H9 (cell line): ENCODE measurements around the gene BSN. TPM values are rescaled to one million over a fixed set of nuclear protein-coding genes. Genes with fewer than 3 reads are reported as not detected.
A peak's percentile ranks its signal among the peaks of the same experiment; 100 is the strongest.

ENCODE experiments used
- DNase-seq: peaks from one replicate; pipeline ENCODE4 v3.0.0-alpha.2; 2017
- H2AFZ ChIP-seq: one replicate; pipeline ENCODE4 v1.6.1; 2013; ENCODE audit warnings: mild to moderate bottlenecking, low read length, control low read depth, moderate library complexity
- H2AK5ac ChIP-seq: 2 replicates; pipeline ENCODE4 v1.6.1; 2013; ENCODE audit warnings: low read length, control low read depth, mixed read lengths; ENCODE audit not compliant: insufficient read length
- H2BK120ac ChIP-seq: one replicate; pipeline ENCODE4 v1.6.1; 2013; ENCODE audit warnings: low read depth, mild to moderate bottlenecking, low read length, control low read depth, inconsistent platforms; ENCODE audit not compliant: poor library complexity, severe bottlenecking
- H2BK12ac ChIP-seq: 2 replicates; pipeline ENCODE4 v1.6.1; 2013; ENCODE audit warnings: low read length, control low read depth, mixed read lengths, low read depth; ENCODE audit not compliant: insufficient read length
- H2BK15ac ChIP-seq: 2 replicates; pipeline ENCODE4 v1.6.1; 2013; ENCODE audit warnings: low read depth, low read length, control low read depth
- H2BK20ac ChIP-seq: one replicate; pipeline ENCODE4 v1.6.1; 2013; ENCODE audit warnings: low read depth, mild to moderate bottlenecking, low read length, control low read depth, inconsistent platforms; ENCODE audit not compliant: poor library complexity, severe bottlenecking
- H2BK5ac ChIP-seq: 2 replicates; pipeline ENCODE4 v1.6.1; 2013; ENCODE audit warnings: low read length, control low read depth, mixed read lengths; ENCODE audit not compliant: insufficient read length
- H3K14ac ChIP-seq: 2 replicates; pipeline ENCODE4 v1.6.1; 2013; ENCODE audit warnings: low read length, control low read depth; ENCODE audit not compliant: insufficient read depth
- H3K18ac ChIP-seq: 2 replicates; pipeline ENCODE4 v1.6.1; 2013; ENCODE audit warnings: low read depth, mild to moderate bottlenecking, mixed read lengths, low read length, control low read depth; ENCODE audit not compliant: insufficient read length
- H3K23ac ChIP-seq: 2 replicates; pipeline ENCODE4 v1.6.1; 2013; ENCODE audit warnings: low read length, control low read depth, mixed read lengths, low read depth; ENCODE audit not compliant: insufficient read length
- H3K23me2 ChIP-seq: 2 replicates; pipeline ENCODE4 v1.6.1; 2013; ENCODE audit warnings: low read depth, mild to moderate bottlenecking, mixed read lengths, low read length, control low read depth; ENCODE audit not compliant: insufficient read length, poor library complexity, severe bottlenecking
- H3K27ac ChIP-seq: 2 replicates; pipeline ENCODE4 v1.5.1; 2013; ENCODE audit warnings: low read length, control low read depth, mixed read lengths, low read depth; ENCODE audit not compliant: insufficient read length
- H3K27me3 ChIP-seq: 2 replicates; pipeline ENCODE4 v1.6.1; 2013; ENCODE audit warnings: low read length, control low read depth, inconsistent platforms; ENCODE audit not compliant: insufficient read depth
- H3K4ac ChIP-seq: 2 replicates; pipeline ENCODE4 v1.6.1; 2013; ENCODE audit warnings: low read depth, mild to moderate bottlenecking, control low read depth, inconsistent platforms, low read length, moderate library complexity
- H3K4me1 ChIP-seq: 2 replicates; pipeline ENCODE4 v1.6.1; 2013; ENCODE audit warnings: low read length, control low read depth, inconsistent platforms; ENCODE audit not compliant: insufficient read depth
- H3K4me2 ChIP-seq: 2 replicates; pipeline ENCODE4 v1.6.1; 2013; ENCODE audit warnings: low read length, control low read depth, mixed read lengths; ENCODE audit not compliant: insufficient read length, insufficient read depth
- H3K56ac ChIP-seq: 2 replicates; pipeline ENCODE4 v1.6.1; 2013; ENCODE audit warnings: low read depth, mild to moderate bottlenecking, mixed read lengths, low read length, control low read depth; ENCODE audit not compliant: insufficient read length
- H3K79me1 ChIP-seq: 2 replicates; pipeline ENCODE4 v1.6.1; 2013; ENCODE audit warnings: low read depth, mild to moderate bottlenecking, moderate library complexity, low read length, control low read depth, inconsistent platforms; ENCODE audit not compliant: insufficient read depth, poor library complexity, severe bottlenecking
- H3K79me2 ChIP-seq: 2 replicates; pipeline ENCODE4 v1.6.1; 2013; ENCODE audit warnings: low read length, control low read depth, inconsistent platforms; ENCODE audit not compliant: insufficient read depth
- H3K9ac ChIP-seq: 2 replicates; pipeline ENCODE4 v1.6.1; 2013; ENCODE audit warnings: low read length, control low read depth, mixed read lengths; ENCODE audit not compliant: insufficient read length; ENCODE audit errors: extremely low read depth
- H3K9me3 ChIP-seq: one replicate; pipeline ENCODE4 v1.6.1; 2013; ENCODE audit warnings: low read depth, low read length, inconsistent platforms; ENCODE audit not compliant: control insufficient read depth
- H3T11ph ChIP-seq: one replicate; pipeline ENCODE4 v1.6.1; 2013; ENCODE audit warnings: mild to moderate bottlenecking, low read length, control low read depth, inconsistent platforms
- H4K20me1 ChIP-seq: one replicate; pipeline ENCODE4 v1.6.1; 2013; ENCODE audit not compliant: control insufficient read depth, insufficient read length, insufficient read depth
- H4K5ac ChIP-seq: 2 replicates; pipeline ENCODE4 v1.6.1; 2013; ENCODE audit warnings: low read depth, mild to moderate bottlenecking, mixed read lengths, low read length, control low read depth; ENCODE audit not compliant: insufficient read length
- H4K8ac ChIP-seq: replicated peaks from 2 replicates; pipeline ENCODE4 v1.6.1; 2013; ENCODE audit warnings: low read length, control low read depth, mixed read lengths, low read depth; ENCODE audit not compliant: insufficient read length
- H4K91ac ChIP-seq: 2 replicates; pipeline ENCODE4 v1.6.1; 2013; ENCODE audit warnings: low read depth, mild to moderate bottlenecking, moderate library complexity, mixed read lengths, low read length, control low read depth; ENCODE audit not compliant: insufficient read length
- H3K27ac Mint-ChIP-seq, 3 experiments: 2 replicates in 2 of 3; 3 replicates in 1 of 3; pipeline ENCODE4 v1.8.0; 2020 to 2021; ENCODE audit warnings: mixed read lengths in 3 of 3, mild to moderate bottlenecking in 1 of 3, moderate library complexity in 1 of 3
- H3K27me3 Mint-ChIP-seq: 2 replicates; pipeline ENCODE4 v1.8.0; 2021; ENCODE audit warnings: low read depth, mild to moderate bottlenecking, moderate library complexity, mixed read lengths
- H3K36me3 Mint-ChIP-seq, 3 experiments: 2 replicates in 2 of 3; 3 replicates in 1 of 3; pipeline ENCODE4 v1.8.0; 2020 to 2021; ENCODE audit warnings: low read depth in 3 of 3, mixed read lengths in 3 of 3; ENCODE audit not compliant: insufficient read depth in 1 of 3
- H3K4me1 Mint-ChIP-seq, 2 experiments: 2 replicates each; pipeline ENCODE4 v1.8.0; 2020; ENCODE audit warnings: mixed read lengths in 2 of 2
- H3K4me3 Mint-ChIP-seq, 2 experiments: 2 replicates in 1 of 2; 3 replicates in 1 of 2; pipeline ENCODE4 v1.8.0; 2020 to 2021; ENCODE audit warnings: mild to moderate bottlenecking in 2 of 2, mixed read lengths in 2 of 2, moderate library complexity in 1 of 2
- H3K9me3 Mint-ChIP-seq, 2 experiments: 2 replicates in 1 of 2; 3 replicates in 1 of 2; pipeline ENCODE4 v1.8.0; 2020; ENCODE audit warnings: mild to moderate bottlenecking in 2 of 2, mixed read lengths in 2 of 2, moderate library complexity in 1 of 2
- CTCF ChIP-seq: fragments of 200-600 bp; sonication (generic); conservative IDR thresholded peaks from 3 replicates; pipeline ENCODE4 v1.8.0; 2021; ENCODE audit warnings: antibody characterized with exemption, mild to moderate bottlenecking
- WGBS: extraction: QIAGEN DNeasy Blood & Tissue Kit; methylation state at CpG from one replicate; pipeline ENCODE4 v1.1.7; 2013; ENCODE audit warnings: missing lambda C conversion rate, low lambda C conversion rate, mixed read lengths; ENCODE audit not compliant: insufficient read length; ENCODE audit errors: extremely low coverage; 5-methylcytosine and 5-hydroxymethylcytosine counted together
- total RNA-seq: library from RNA; stranded (reverse); gene quantifications from 2 replicates; pipeline ENCODE4 v1.2.1, GENCODE V29; 2021

The BSN gene
- total RNA-seq, 1 experiment from 2014 or later = 2.4 TPM

DNA sequence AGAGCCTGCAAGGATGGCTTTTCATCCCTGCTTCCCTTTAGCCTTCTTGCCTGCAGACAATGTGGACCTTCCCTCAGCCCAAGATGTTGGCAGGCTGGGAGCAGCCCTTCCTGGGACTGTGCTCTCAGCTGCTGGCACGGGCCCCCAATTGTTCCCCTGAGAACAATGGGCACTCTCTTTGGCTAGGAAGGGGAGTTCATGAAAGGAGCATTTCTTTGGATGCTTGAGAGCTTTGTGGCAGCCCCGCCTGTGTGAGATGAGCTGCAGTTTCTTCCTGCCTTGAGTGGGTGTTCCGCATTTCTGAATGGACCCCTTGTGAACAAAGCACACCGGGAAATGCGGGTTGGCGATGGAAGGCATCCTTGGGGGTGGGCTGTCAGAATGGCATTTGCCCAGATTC is 35.0 kb upstream of the BSN start:
- no peak for DNase-seq
- Histone ChIP-seq H3K27ac (no peak overlapping the region), H4K20me1 (no peaks in the 10 kb centered on the region), H4K91ac (no peak overlapping the region), H3K56ac (no peak overlapping the region), H3K9ac (no peak overlapping the region), H2BK12ac (no peak overlapping the region), H3K79me1 (no peaks in the 10 kb centered on the region), H4K8ac (no peak overlapping the region), H2AFZ (no peak overlapping the region), H3K4ac (no peak overlapping the region), H3T11ph (no peak overlapping the region), H2BK5ac (no peak overlapping the region), H2BK20ac (no peak overlapping the region), H3K23me2 (no peaks in the 10 kb centered on the region), H3K23ac (no peak overlapping the region), H4K5ac (no peak overlapping the region), H2BK120ac (no peak overlapping the region), H3K27me3 (no peaks in the 10 kb centered on the region), H3K79me2 (no peaks in the 10 kb centered on the region), H3K18ac (no peak overlapping the region), H2AK5ac (no peak overlapping the region), H2BK15ac (no peak overlapping the region), H3K4me1 (no peaks in the 10 kb centered on the region), H3K9me3 (no peaks in the 10 kb centered on the region), H3K14ac (no peak overlapping the region; the same call in 1 of the 2 replicates), H3K4me2 (no peak overlapping the region)
- peaks cover 14 to 64% (median 48%) of the 10 kb centered on the region in 3 experiments; a peak in 6 of 7 replicates for H3K36me3 Mint-ChIP-seq
- TF ChIP-seq CTCF = no peak
- H3K27ac Mint-ChIP-seq = peak overlapping the region in 2 of 3 experiments; percentile 43 to 62; a peak in 3 of 7 replicates
- H3K4me3 Mint-ChIP-seq = no peak overlapping the region
- H3K9me3 Mint-ChIP-seq = no peaks in the 10 kb centered on the region; a peak in 1 of 5 replicates
- WGBS = no CpG with 5 or more reads among the region's 6 CpGs
- no peaks in the 10 kb centered on the region for H3K27me3 Mint-ChIP-seq
- peaks cover 15 to 17% of the 10 kb centered on the region in 2 experiments for H3K4me1 Mint-ChIP-seq
